Measurements from ENCODE around the gene CHMP2A. TPM values are rescaled to one million over a fixed set of nuclear protein-coding genes. Genes with fewer than 3 reads are reported as not detected.
"Not testable (repeated sequence)": the region's sequence is repeated elsewhere in the genome, so short reads cannot be mapped to it uniquely, and the experiment has no call there.

CHMP2A gene
- polyA plus RNA-seq, 3 donors, result 96.8 to 196 (median 184) TPM

DNA sequence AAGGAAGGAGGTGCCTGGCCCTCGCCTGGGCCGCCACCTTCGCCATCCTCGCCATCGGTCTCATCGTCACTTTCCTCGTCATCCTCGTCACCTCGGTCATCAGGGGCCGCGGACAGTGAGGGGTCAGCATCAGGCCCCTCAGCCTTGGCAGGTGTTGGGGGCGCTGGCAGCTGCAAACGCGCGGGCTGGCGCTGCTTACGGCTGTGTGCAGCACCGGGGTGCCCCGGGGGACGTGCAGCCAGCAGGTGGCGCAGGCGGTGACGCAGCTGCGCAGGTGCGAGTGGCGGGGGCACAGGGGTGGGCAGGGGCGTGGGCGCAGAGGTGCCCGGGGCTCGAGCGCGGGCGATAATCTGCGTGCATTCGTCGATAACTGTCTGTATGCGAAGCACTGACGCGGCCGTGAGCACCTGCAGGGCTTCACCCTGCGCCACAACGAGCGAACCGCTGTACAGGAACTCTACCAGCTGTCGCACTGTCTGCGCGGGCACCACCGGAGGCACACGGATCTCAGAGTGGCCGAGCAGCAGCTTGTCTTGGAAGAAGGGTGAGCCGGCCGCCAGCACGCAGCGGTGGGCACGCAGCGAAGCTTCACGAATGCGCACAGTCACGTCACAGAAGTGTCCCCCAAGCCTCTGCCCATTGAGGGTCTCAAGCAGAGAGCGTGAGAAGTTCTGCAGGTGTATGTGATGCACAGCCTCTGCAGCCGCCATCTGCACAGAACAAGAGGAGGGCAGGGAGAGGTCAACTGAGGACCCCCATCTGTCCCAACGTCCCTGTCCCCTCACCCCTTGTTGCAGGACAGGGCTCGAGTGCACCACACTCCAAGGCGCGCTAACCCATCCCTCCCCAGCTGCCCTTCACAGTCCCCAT is 37.7 kb downstream of the CHMP2A start:
- no peak overlapping the region for H3K27ac ChIP-seq (ENCODE audit: low read depth, low read length)
- WGBS, 3 donors, result 88 to 93% (median 91%) methylated on average over 64 to 65 of the region's 65 CpGs

GRCh38 chr19:58516246-58516836 is 38.6 kb downstream of the CHMP2A start:
- H3K27ac ChIP-seq (ENCODE audit: low read depth, low read length), result no peak overlapping the region
- WGBS, 3 donors, result 84 to 89% (median 84%) methylated on average over 25 of the region's 25 CpGs

DNA sequence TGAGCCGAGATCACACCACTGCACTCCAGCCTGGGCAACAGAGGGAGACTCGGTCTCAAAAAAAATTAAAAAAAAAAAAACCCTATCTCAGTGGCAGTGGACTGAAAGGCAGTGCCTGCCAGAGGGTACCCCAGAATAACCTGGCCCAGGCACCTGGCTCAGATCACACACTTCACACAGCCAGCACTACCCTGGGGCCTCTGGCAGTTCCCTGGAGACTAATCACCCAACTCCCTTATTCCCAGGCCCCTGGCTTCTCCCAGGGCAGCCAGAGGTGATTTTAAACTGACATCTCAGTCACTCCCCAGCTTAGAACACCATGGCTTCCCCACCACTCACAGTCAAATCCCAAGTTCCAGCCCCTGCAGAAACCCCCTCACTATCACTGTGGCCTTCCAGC is 39.6 kb downstream of the CHMP2A start:
- H3K27ac ChIP-seq (ENCODE audit: low read depth, low read length), result no peak overlapping the region

GRCh38 chr19:58514564-58515022 is 40.3 kb downstream of the CHMP2A start:
- 47 to 73% (median 68%) methylated on average over 3 of the region's 3 CpGs for WGBS, 3 donors
- H3K27ac ChIP-seq (ENCODE audit: low read depth, low read length), result no peak overlapping the region

More for the DNA sequence above, 39.6 kb downstream of the CHMP2A start:
- WGBS, 3 donors, result 77 to 97% (median 92%) methylated on average over 2 of the region's 2 CpGs

- no peak overlapping the region for H3K27ac ChIP-seq (ENCODE audit: low read depth, low read length)
Measured at GRCh38 chr19:58513694-58514563, 41.0 kb downstream of the CHMP2A start.

GRCh38 chr19:58513213-58513693 is 41.7 kb downstream of the CHMP2A start:
- 79 to 87% (median 84%) methylated on average over 10 of the region's 10 CpGs for WGBS, 3 donors

More at GRCh38 chr19:58513694-58514563, 41.0 kb downstream of the CHMP2A start:
- 5 to 18% (median 13%) methylated on average over 52 to 66 of the region's 66 CpGs for WGBS, 3 donors

GRCh38 chr19:58511353-58512208 is 43.3 kb downstream of the CHMP2A start, which contains the start of gene SLC27A5:
Gene SLC27A5 (minus strand): TSS chr19:58511992. CDS start chr19:58511955, 37 bp downstream.
- 76 to 90% (median 90%) methylated on average over 25 of the region's 25 CpGs for WGBS, 3 donors
- no peak within 1 kb of the TSS for H3K27ac ChIP-seq (ENCODE audit: low read depth, low read length)

More at GRCh38 chr19:58513213-58513693, 41.7 kb downstream of the CHMP2A start:
- no peak overlapping the region for H3K27ac ChIP-seq (ENCODE audit: low read depth, low read length)

GRCh38 chr19:58510084-58510862 is 44.6 kb downstream of the CHMP2A start:
- WGBS, 3 donors, result 79 to 87% (median 82%) methylated on average over 8 of the region's 8 CpGs
- H3K27ac ChIP-seq (ENCODE audit: low read depth, low read length), result no peak overlapping the region

DNA sequence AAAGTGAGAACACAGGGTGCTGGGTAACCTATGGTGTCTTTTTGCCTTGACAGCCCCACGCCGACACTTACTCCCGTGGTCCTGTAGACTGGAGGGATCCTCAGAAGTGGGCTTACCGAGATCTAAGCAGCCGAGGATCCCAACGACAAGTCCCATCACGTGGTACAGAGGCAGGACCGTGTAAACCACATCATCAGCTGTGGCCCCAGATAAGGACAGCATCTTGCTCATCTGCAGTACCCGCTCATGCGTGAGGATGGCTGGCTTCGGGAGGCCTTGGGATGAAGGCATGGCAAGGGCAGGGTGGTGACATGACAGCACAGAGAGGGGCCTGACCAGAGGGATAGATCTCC is 45.2 kb downstream of the CHMP2A start:
- no peak overlapping the region for H3K27ac ChIP-seq (ENCODE audit: low read depth, low read length)
- 85 to 89% (median 86%) methylated on average over 11 of the region's 11 CpGs for WGBS, 3 donors

DNA sequence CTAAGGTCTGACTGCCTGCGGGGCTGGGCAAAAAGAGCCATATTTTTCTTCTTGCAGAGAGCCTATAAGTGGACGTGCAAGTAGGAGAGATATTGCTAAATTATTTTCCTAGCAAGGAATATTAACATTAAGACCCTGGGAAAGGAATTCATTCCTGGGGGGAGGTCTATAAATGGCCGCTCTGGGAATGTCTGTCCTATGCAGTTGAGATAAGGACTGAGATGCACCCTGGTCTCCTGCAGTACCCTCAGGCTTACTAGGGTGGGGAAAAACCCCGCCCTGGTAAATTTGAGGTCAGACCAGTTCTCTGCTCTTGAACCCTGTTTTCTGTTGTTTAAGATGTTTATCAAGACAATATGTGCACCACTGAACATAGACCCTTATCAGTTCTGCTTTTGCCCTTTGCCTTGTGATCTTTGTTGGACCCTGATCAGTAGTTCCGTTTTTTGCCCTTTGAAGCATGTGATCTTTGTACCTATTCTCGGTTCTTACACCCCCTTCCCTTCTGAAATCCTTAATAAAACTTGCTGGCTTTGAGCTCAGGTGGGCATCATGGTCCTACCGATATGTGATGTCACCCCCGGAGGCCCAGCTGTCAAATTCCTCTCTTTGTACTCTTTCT is 47.2 kb downstream of the CHMP2A start:
- 78 to 84% (median 81%) methylated on average over 7 of the region's 8 CpGs for WGBS, 3 donors
- H3K27ac ChIP-seq (ENCODE audit: low read depth, low read length), result not testable (repeated sequence)

Other genes starting within 250 kb of the CHMP2A start
- 10 to 100 TPM; 19.6 to 39.2 (median 25.0) TPM for gene ERVK3-1, start 249.7 kb downstream of the CHMP2A start, polyA plus RNA-seq
- 1 to 10 TPM in 1 of 3 donors, under 1 TPM in 2; 0.67 to 1.1 (median 0.80) TPM for gene ZSCAN22, start 228.1 kb downstream of the CHMP2A start, polyA plus RNA-seq
- 10 to 100 TPM; 12.8 to 38.3 (median 14.1) TPM for gene A1BG, start 201.6 kb downstream of the CHMP2A start, polyA plus RNA-seq
- 1 to 10 TPM in 1 of 3 donors, under 1 TPM in 2; 0.22 to 1.3 (median 0.51) TPM for gene ZNF497, start 192.4 kb downstream of the CHMP2A start, polyA plus RNA-seq
- 1 to 10 TPM in 2 of 3 donors, under 1 TPM in 1; 0.56 to 1.6 (median 1.0) TPM for gene ZNF837, start 174.1 kb downstream of the CHMP2A start, polyA plus RNA-seq
- 1,000 to 10,000 TPM; 1,642 to 2,053 (median 1,868) TPM for gene RPS5, start 167.8 kb downstream of the CHMP2A start, polyA plus RNA-seq
- gene RNF225, start 159.4 kb downstream of the CHMP2A start, polyA plus RNA-seq, result not detected
- 10 to 100 TPM in 1 of 3 donors, 1 to 10 TPM in 2; 3.1 to 10.6 (median 5.5) TPM for gene ZNF584, start 146.5 kb downstream of the CHMP2A start, polyA plus RNA-seq
- gene ZNF132, start 115.0 kb downstream of the CHMP2A start, polyA plus RNA-seq, result 1 to 10 TPM in 1 of 3 donors, under 1 TPM in 2; 0.45 to 1.0 (median 0.89) TPM
- 1 to 10 TPM; 1.8 to 2.9 (median 2.0) TPM for gene ZNF324B, start 103.5 kb downstream of the CHMP2A start, polyA plus RNA-seq
- gene ZNF324, start 88.0 kb downstream of the CHMP2A start, polyA plus RNA-seq, result 1 to 10 TPM; 4.0 to 6.0 (median 4.3) TPM
- 1 to 10 TPM; 7.3 to 8.8 (median 7.8) TPM for gene ZNF446, start 78.8 kb downstream of the CHMP2A start, polyA plus RNA-seq
- gene SLC27A5, start 43.1 kb downstream of the CHMP2A start, polyA plus RNA-seq, result 10 to 100 TPM; 11.7 to 19.5 (median 12.5) TPM
- gene ZBTB45, start 35.3 kb downstream of the CHMP2A start, polyA plus RNA-seq, result 1 to 10 TPM; 5.3 to 8.2 (median 6.6) TPM
- 100 to 1,000 TPM; 154 to 206 (median 156) TPM for gene TRIM28, start 11.0 kb downstream of the CHMP2A start, polyA plus RNA-seq
- 10 to 100 TPM; 26.7 to 47.6 (median 46.1) TPM for gene UBE2M, start 3.5 kb upstream of the CHMP2A start, polyA plus RNA-seq
- 10 to 100 TPM; 11.2 to 16.4 (median 14.7) TPM for gene MZF1, start 18.2 kb upstream of the CHMP2A start, polyA plus RNA-seq

Measured in adipose tissue (tissue), 3 donors.